HEK293T (cell line): ENCODE measurements around the gene CADM4.
A peak's percentile ranks its signal among the peaks of the same experiment; 100 is the strongest.

Experiments
- CTCF ChIA-PET: fragments of 350-600 bp; formaldehyde crosslinking; extraction: SDS; loops from one replicate; lab custom pipeline; 2021; ENCODE audit warnings: antibody characterized with exemption, inconsistent platforms; lab: Yijun Ruan, JAX
- POLR2A ChIA-PET: fragments of 350-600 bp; formaldehyde crosslinking; extraction: SDS; loops from one replicate; lab custom pipeline; 2020; ENCODE audit warnings: antibody characterized with exemption, inconsistent platforms; lab: Yijun Ruan, JAX
- DNase-seq: peaks from one replicate; pipeline ENCODE4 v3.0.0; 2012; ENCODE audit warnings: mixed read lengths; ENCODE audit errors: extremely low spot score
- ARNT ChIP-seq: fragments of 450-650 bp; IDR thresholded peaks from 2 replicates; pipeline ENCODE4 v1.6.1; 2017; ENCODE audit warnings: mild to moderate bottlenecking
- BHLHE40 ChIP-seq: fragments of 450-650 bp; IDR thresholded peaks from 2 replicates; pipeline ENCODE4 v1.6.1; 2016; ENCODE audit warnings: mild to moderate bottlenecking, moderate library complexity, borderline replicate concordance
- CTBP1 ChIP-seq: fragments of 450-650 bp; IDR thresholded peaks from 2 replicates; pipeline ENCODE4 v1.6.1; 2016; ENCODE audit warnings: borderline replicate concordance
- ELF4 ChIP-seq: fragments of 450-650 bp; IDR thresholded peaks from 2 replicates; pipeline ENCODE4 v1.6.1; 2017; ENCODE audit warnings: antibody characterized with exemption
- FOXA1 ChIP-seq: fragments of 450-650 bp; IDR thresholded peaks from 2 replicates; pipeline ENCODE4 v1.6.1; 2016; ENCODE audit warnings: mild to moderate bottlenecking
- FOXK2 ChIP-seq: fragments of 450-650 bp; IDR thresholded peaks from 2 replicates; pipeline ENCODE4 v1.6.1; 2016; ENCODE audit warnings: mild to moderate bottlenecking
- FOXM1 ChIP-seq: fragments of 450-650 bp; IDR thresholded peaks from 2 replicates; pipeline ENCODE4 v1.6.1; 2017; ENCODE audit warnings: mild to moderate bottlenecking, borderline replicate concordance
- HDGF ChIP-seq: fragments of 450-650 bp; IDR thresholded peaks from 2 replicates; pipeline ENCODE4 v1.6.1; 2017; ENCODE audit warnings: antibody characterized with exemption, borderline replicate concordance
- L3MBTL2 ChIP-seq: fragments of 450-650 bp; conservative IDR thresholded peaks from 2 replicates; pipeline ENCODE4 v1.6.1; 2016; ENCODE audit warnings: mild to moderate bottlenecking
- LEF1 ChIP-seq: fragments of 450-650 bp; IDR thresholded peaks from 2 replicates; pipeline ENCODE4 v1.6.1; 2017; ENCODE audit warnings: mild to moderate bottlenecking, borderline replicate concordance
- NFRKB ChIP-seq: fragments of 450-650 bp; IDR thresholded peaks from 2 replicates; pipeline ENCODE4 v1.6.1; 2016; ENCODE audit warnings: mild to moderate bottlenecking, moderate library complexity
- PKNOX1 ChIP-seq: fragments of 450-650 bp; IDR thresholded peaks from 2 replicates; pipeline ENCODE4 v1.6.1; 2016
- SP1 ChIP-seq: fragments of 450-650 bp; IDR thresholded peaks from 2 replicates; pipeline ENCODE4 v1.6.1; 2017
- SUZ12 ChIP-seq: fragments of 450-650 bp; IDR thresholded peaks from 2 replicates; pipeline ENCODE4 v1.6.1; 2016; ENCODE audit warnings: mild to moderate bottlenecking
- TARDBP ChIP-seq: fragments of 450-650 bp; IDR thresholded peaks from 2 replicates; pipeline ENCODE4 v1.6.1; 2016
- ZNF384 ChIP-seq: fragments of 450-650 bp; IDR thresholded peaks from 2 replicates; pipeline ENCODE4 v1.6.1; 2016

CADM4 gene

DNA sequence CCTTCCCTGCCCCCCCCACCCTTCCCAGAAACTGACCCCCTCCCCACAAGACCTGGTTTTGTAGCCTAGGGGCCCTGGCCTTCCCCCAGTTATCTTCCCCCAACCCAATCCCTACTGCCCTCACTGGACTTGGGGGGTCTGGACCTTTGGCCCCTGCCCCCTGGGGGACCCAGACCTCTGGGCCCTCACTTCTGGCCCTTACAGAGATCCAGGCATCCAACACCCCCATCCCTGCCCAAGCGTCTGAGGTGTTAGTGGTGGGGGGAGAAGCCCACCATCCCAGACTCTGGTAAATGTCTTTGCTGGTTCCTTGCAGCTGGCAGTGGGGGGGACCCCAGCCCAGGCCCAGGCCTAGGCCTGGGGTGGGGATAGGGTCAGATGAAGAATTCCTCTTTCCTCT is 16.7 kb downstream of the CADM4 start:
- DNase-seq: no peak
- ChIA-PET POLR2A (no interaction called here), CTCF (no interaction called here)
- TF ChIP-seq ARNT: no peak
- no peak for TF ChIP-seq HDGF
- no peak for TF ChIP-seq CTBP1
- TF ChIP-seq NFRKB: no peak
- no peak for TF ChIP-seq L3MBTL2

DNA sequence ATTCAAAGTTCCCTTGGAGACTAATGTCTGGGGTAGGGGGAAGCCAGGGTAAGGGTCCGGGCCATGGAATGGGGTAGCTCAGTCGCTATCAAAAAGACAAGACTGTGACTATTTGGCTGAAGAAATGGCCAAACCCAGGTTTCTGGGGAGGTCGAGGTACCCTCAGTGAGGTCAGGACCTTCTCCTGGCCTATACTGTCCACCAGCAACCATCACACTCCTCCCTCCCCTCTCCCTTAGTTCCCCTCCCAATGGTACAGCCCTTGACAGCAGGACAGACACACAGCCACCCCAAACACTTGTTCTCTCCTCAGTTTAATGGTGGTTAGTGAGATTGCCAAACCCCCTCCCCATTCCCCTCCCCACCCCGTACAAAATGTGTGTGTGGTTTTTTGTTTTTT is 17.6 kb downstream of the CADM4 start:
- no peak for DNase-seq
- POLR2A ChIA-PET: no interaction called here
- no peak for TF ChIP-seq ARNT
- no peak for TF ChIP-seq BHLHE40
- TF ChIP-seq ELF4: no peak
- no peak for TF ChIP-seq FOXA1
- no peak for TF ChIP-seq PKNOX1
- TF ChIP-seq L3MBTL2: no peak
- no peak for TF ChIP-seq FOXK2
- no peak for TF ChIP-seq LEF1
- TF ChIP-seq HDGF: no peak
- TF ChIP-seq CTBP1: no peak
- no peak for TF ChIP-seq NFRKB
- TF ChIP-seq SP1: no peak
- TF ChIP-seq FOXM1: no peak
- TF ChIP-seq ZNF384: no peak
- TF ChIP-seq TARDBP: no peak
- TF ChIP-seq SUZ12: no peak
- CTCF ChIA-PET: no interaction called here

- ChIA-PET POLR2A (interaction anchor here (0.6 to 1.0 kb wide), 2 partner anchors 8 to 17 kb away, joined by 4 to 5 read pairs; no protein-coding TSS in a partner anchor), CTCF (interaction anchor here (0.6 kb wide), 2 partner anchors 22 to 160 kb away, joined by 4 read pairs; no protein-coding TSS in a partner anchor)
- TF ChIP-seq CTBP1 (no peak), SP1 (no peak), FOXK2 (no peak), L3MBTL2 (no peak), BHLHE40 (no peak), FOXM1 (no peak), ARNT (no peak), ZNF384 (0 out of 2 replicates have a peak, but pooled peaks have one; percentile 18)
- no peak for DNase-seq
Observed at GRCh38 chr19:43620061-43621001, 19.3 kb downstream of the CADM4 start.

DNA sequence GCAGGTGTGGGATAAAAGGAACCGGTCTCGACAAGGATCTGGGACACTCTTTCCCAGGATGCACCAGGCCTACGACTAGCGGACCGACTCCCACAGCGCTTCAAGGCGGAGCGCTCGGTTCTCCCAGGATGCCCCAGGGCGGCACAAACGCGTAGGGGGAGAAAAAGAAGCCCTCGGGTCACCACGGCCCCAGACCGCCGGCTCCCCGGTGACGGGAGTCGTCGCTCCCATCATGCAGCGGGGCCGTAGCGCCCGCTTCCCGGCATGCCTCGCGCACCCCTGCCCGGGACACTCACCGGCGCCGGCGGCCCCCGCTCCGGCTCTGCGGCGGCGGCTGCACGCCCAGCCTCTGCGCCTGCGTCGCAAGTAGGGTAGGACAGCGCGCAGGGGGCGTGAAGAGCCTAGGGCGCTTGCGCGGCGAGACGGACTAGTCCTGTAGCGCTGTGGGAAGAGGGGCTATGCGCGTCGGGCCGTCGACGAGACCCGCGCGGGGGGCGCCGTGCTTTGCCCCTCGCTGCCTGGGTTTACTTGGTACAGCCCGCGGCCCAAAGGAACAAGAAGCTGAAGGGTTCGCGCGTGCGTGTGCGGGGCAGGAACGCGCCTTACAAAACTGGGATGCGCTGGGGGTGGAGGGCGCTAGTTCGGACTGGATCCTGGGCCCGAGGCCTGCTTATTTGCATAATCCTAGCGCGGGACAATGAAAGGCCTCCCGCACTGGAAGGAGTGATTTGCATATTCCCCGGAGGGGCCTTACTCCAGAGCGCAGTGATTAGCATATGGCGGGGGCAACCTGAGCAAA is 20.2 kb downstream of the CADM4 start, which contains the start of gene ZNF428:
TSS of gene ZNF428 (minus strand) at position 368 of the 799 bp plus-strand sequence. CDS start 5,325 bp downstream, outside the sequence.
- TF ChIP-seq NFRKB: no peak
- peak; percentile 93 for TF ChIP-seq L3MBTL2
- POLR2A ChIA-PET: interaction anchor here (0.6 to 1.0 kb wide), 2 partner anchors 8 to 18 kb away, joined by 4 to 5 read pairs; no protein-coding TSS in a partner anchor
- CTCF ChIA-PET: interaction anchor here (0.6 kb wide), 2 partner anchors 23 to 160 kb away, joined by 4 read pairs; no protein-coding TSS in a partner anchor
- peak; percentile 91 for DNase-seq

GRCh38 chr19:43618921-43619261 is 20.8 kb downstream of the CADM4 start:
- ChIA-PET CTCF (interaction anchor here (0.7 kb wide), 1 partner anchor 83 kb away, joined by 6 read pairs; no protein-coding TSS in a partner anchor), POLR2A (no interaction called here)
- peak; percentile 62 for DNase-seq
- TF ChIP-seq HDGF (no peak), L3MBTL2 (peak; percentile 33)

DNA sequence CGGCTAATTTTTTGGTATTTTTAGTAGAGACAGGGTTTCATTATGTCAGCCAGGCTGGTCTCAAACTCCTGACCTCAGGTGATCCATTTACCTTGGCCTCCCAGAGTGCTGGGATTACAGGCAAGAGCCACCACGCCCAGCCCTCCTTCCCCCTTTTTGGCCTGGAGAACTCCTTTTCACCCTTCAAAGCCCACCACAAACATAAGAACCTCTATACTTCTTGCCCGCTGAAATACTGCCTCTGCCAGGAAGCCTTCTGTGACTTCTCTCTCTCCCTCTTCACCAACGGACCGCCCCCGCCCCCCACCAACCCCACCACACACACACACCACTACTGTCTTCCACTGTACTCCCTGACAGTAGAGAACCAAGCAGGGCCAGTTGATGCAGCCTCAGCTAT is 22.7 kb downstream of the CADM4 start:
- CTCF ChIA-PET: no interaction called here
- TF ChIP-seq PKNOX1: no peak
- DNase-seq: no peak
- POLR2A ChIA-PET: interaction anchor here (1.5 kb wide), 1 partner anchor 35 kb away, joined by 3 read pairs; no protein-coding TSS in a partner anchor

DNA sequence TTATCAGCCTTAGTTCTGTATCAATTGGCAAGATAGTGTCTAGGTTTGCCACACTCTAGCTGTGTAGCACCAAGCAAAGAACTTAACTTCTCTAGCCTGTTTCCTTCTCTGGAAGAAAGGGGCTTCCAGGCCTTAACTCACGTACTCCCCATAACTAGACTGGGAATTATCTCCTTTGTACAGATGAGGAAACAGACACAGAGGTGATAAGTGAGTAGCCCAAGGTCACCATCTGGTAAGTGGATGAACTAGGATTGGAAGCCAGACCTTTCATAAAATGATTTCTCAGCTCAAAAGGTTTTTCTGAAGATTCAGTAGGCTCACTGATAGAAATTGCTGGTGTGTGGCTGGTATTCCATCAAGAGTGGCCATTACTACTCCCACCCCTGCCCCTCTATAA is 23.3 kb downstream of the CADM4 start:
- ChIA-PET POLR2A (no interaction called here), CTCF (no interaction called here)
- DNase-seq: no peak
- TF ChIP-seq NFRKB: no peak
